Epidermal melanocyte (primary cell): ENCODE measurements around the gene TRIAP1.
"Not testable (repeated sequence)": the region's sequence is repeated elsewhere in the genome, so short reads cannot be mapped to it uniquely, and the experiment has no call there.

Experiments
- DNase-seq: peaks from one replicate; pipeline ENCODE4 v3.0.0; 2011; ENCODE audit warnings: low spot score; ENCODE audit not compliant: insufficient read length

TRIAP1 gene

GRCh38 chr12:120468821-120469449, 22.8 kb upstream of the TRIAP1 start:
- no peak for DNase-seq

GRCh38 chr12:120468325-120468820, 22.2 kb upstream of the TRIAP1 start:
- DNase-seq, result peak; percentile 38

- no peak for DNase-seq
These were observed 21.3 kb upstream of the TRIAP1 start for GRCh38 chr12:120467439-120467838.

- no peak for DNase-seq
These were observed 20.6 kb upstream of the TRIAP1 start for GRCh38 chr12:120466560-120467315.

GRCh38 chr12:120465756-120466155, 19.6 kb upstream of the TRIAP1 start:
- DNase-seq, result no peak

GRCh38 chr12:120463712-120464111, 17.5 kb upstream of the TRIAP1 start:
- DNase-seq, result no peak

- DNase-seq, result no peak
These were observed 16.0 kb upstream of the TRIAP1 start for GRCh38 chr12:120462099-120462640.

- no peak for DNase-seq
These were observed 14.0 kb upstream of the TRIAP1 start for GRCh38 chr12:120460157-120460556.

GRCh38 chr12:120457133-120457532, 10.9 kb upstream of the TRIAP1 start:
- no peak for DNase-seq

- DNase-seq, result no peak
These were observed 9.1 kb upstream of the TRIAP1 start for GRCh38 chr12:120455302-120455701.

- DNase-seq, result no peak
These were observed 7.8 kb upstream of the TRIAP1 start for GRCh38 chr12:120453977-120454376.

- DNase-seq, result no peak
These were observed 7.0 kb upstream of the TRIAP1 start for GRCh38 chr12:120453060-120453750.

- DNase-seq, result not testable (repeated sequence)
These were observed 6.3 kb upstream of the TRIAP1 start for GRCh38 chr12:120452524-120452923.

- no peak for DNase-seq
These were observed 1.8 kb upstream of the TRIAP1 start for GRCh38 chr12:120447992-120448391.

GRCh38 chr12:120446844-120447178, 627 bp upstream of the TRIAP1 start:
- not testable (repeated sequence) for DNase-seq

GRCh38 chr12:120444676-120445075, 1.5 kb downstream of the TRIAP1 start:
- no peak for DNase-seq

- peak; percentile 57 for DNase-seq
These were observed 6.4 kb downstream of the TRIAP1 start for GRCh38 chr12:120439646-120440247.

- no peak for DNase-seq
These were observed 7.5 kb downstream of the TRIAP1 start for GRCh38 chr12:120438495-120439198.

- peak; percentile 97 for DNase-seq
These were observed 8.3 kb downstream of the TRIAP1 start, which contains the start of gene COX6A1 for GRCh38 chr12:120437735-120438494. Gene COX6A1, plus strand, starts transcription at chr12:120438113. Its CDS starts 14 bp downstream, at chr12:120438127.
